H1 (cell line): Measurements from ENCODE around the gene DBX2. TPM values are rescaled to one million over a fixed set of nuclear protein-coding genes. Genes with fewer than 3 reads are reported as not detected.
A peak's percentile ranks its signal among the peaks of the same experiment; 100 is the strongest.

Experiments used
- CTCF ChIA-PET: fragments of 300-600 bp; sonication (Branson Sonifier 250); formaldehyde crosslinking; loops from one replicate; lab custom pipeline; 2021; ENCODE audit not compliant: partially characterized antibody; lab: Charles Lee
- POLR2A ChIA-PET: fragments of 300-600 bp; sonication (Branson Sonifier 250); formaldehyde crosslinking; loops from one replicate; lab custom pipeline; 2021; ENCODE audit warnings: inconsistent platforms; ENCODE audit not compliant: partially characterized antibody; lab: Charles Lee
- DNase-seq, 2 experiments: peaks; one replicate each; pipeline versions ENCODE4 v3.0.0 to v3.0.0-alpha.2; 2010 to 2022; ENCODE audit warnings: low spot score in 2 of 2, low read depth in 1 of 2, mixed read lengths in 1 of 2
- FAIRE-seq: peaks from 2 replicates; lab custom pipeline; 2011; peaks lifted over from hg19 to GRCh38; lab: Jason Lieb, UNC
- H2AFZ ChIP-seq: 2 replicates; pipeline ENCODE4 v1.8.1; 2012; ENCODE audit warnings: low read length, inconsistent platforms
- H2AK5ac ChIP-seq: 2 replicates; pipeline ENCODE4 v1.6.1; 2013; ENCODE audit warnings: low read depth, low read length
- H2BK120ac ChIP-seq: replicated peaks from 2 replicates; pipeline ENCODE3; 2013; ENCODE audit warnings: low read depth, low read length, inconsistent platforms
- H2BK12ac ChIP-seq: 2 replicates; pipeline ENCODE4 v1.6.1; 2013; ENCODE audit warnings: low read depth, low read length
- H2BK15ac ChIP-seq: 2 replicates; pipeline ENCODE4 v1.6.1; 2013; ENCODE audit warnings: low read length
- H2BK20ac ChIP-seq: 2 replicates; pipeline ENCODE4 v1.6.1; 2013; ENCODE audit warnings: low read length
- H2BK5ac ChIP-seq: 2 replicates; pipeline ENCODE4 v1.6.1; 2013; ENCODE audit warnings: low read depth, low read length
- H3K14ac ChIP-seq: 2 replicates; pipeline ENCODE4 v1.6.1; 2013; ENCODE audit warnings: inconsistent platforms; ENCODE audit not compliant: insufficient read length
- H3K18ac ChIP-seq: 2 replicates; pipeline ENCODE4 v1.6.1; 2013; ENCODE audit warnings: low read length; ENCODE audit errors: extremely low read depth
- H3K23ac ChIP-seq: 2 replicates; pipeline ENCODE4 v1.6.1; 2013; ENCODE audit warnings: inconsistent platforms; ENCODE audit not compliant: insufficient read length
- H3K23me2 ChIP-seq: 2 replicates; pipeline ENCODE4 v1.6.1; 2013; ENCODE audit warnings: low read depth, low read length
- H3K27ac ChIP-seq: 2 replicates; pipeline ENCODE4 v1.6.1; 2011; ENCODE audit warnings: low read depth, low read length, inconsistent platforms
- H3K27me3 ChIP-seq, 4 experiments: replicated peaks in 1 of 4; 1 replicate in 1 of 4; 2 replicates in 3 of 4; pipeline versions ENCODE4 v1.6.1 to v1.8.1; 2011 to 2013; ENCODE audit warnings: low read length in 3 of 4, mild to moderate bottlenecking in 3 of 4, inconsistent platforms in 2 of 4, mixed read lengths in 2 of 4, moderate library complexity in 1 of 4; ENCODE audit not compliant: control insufficient read depth in 3 of 4, insufficient read depth in 3 of 4; ENCODE audit errors: extremely low read depth in 1 of 4
- H3K36me3 ChIP-seq, 4 experiments: 2 replicates each; pipeline versions ENCODE4 v1.6.1 to v1.8.1; 2011 to 2013; ENCODE audit warnings: mild to moderate bottlenecking in 4 of 4, low read length in 3 of 4, moderate library complexity in 2 of 4, control low read depth in 1 of 4, inconsistent platforms in 1 of 4; ENCODE audit not compliant: insufficient read depth in 4 of 4, control insufficient read depth in 2 of 4
- H3K4ac ChIP-seq: replicated peaks from 2 replicates; pipeline ENCODE3; 2013; ENCODE audit warnings: low read length, low read depth, mixed read lengths, inconsistent platforms; ENCODE audit not compliant: insufficient read length
- H3K4me1 ChIP-seq, 4 experiments: replicated peaks in 1 of 4; 1 replicate in 1 of 4; 2 replicates in 3 of 4; pipeline versions ENCODE4 v1.6.1 to v1.8.1; 2011 to 2013; ENCODE audit warnings: low read length in 3 of 4, inconsistent platforms in 2 of 4, mixed read lengths in 1 of 4; ENCODE audit not compliant: insufficient read depth in 4 of 4, control insufficient read depth in 3 of 4
- H3K4me2 ChIP-seq, 2 experiments: 2 replicates each; pipeline versions ENCODE4 v1.6.1 to v1.8.1; 2011 to 2013; ENCODE audit warnings: low read depth in 2 of 2, low read length in 2 of 2, control low read depth in 1 of 2, inconsistent platforms in 1 of 2, mild to moderate bottlenecking in 1 of 2; ENCODE audit not compliant: insufficient read depth in 1 of 2
- H3K4me3 ChIP-seq, 4 experiments: fragments of 200-600, 300-600 bp in 1 of 4; sonication (generic), shearing (Covaris generic), sonication (Bioruptor Twin) in 1 of 4; 2 replicates each; pipeline versions ENCODE4 v1.5.1 to v1.8.1; 2011 to 2016; ENCODE audit warnings: low read length in 4 of 4, low read depth in 3 of 4, control low read depth in 2 of 4, inconsistent platforms in 2 of 4, mild to moderate bottlenecking in 2 of 4, mixed read lengths in 1 of 4, moderate library complexity in 1 of 4; ENCODE audit not compliant: insufficient read depth in 2 of 4; ENCODE audit errors: extremely low read depth in 1 of 4
- H3K56ac ChIP-seq: replicated peaks from 2 replicates; pipeline ENCODE3; 2013; ENCODE audit warnings: low read depth, mild to moderate bottlenecking, mixed read lengths, low read length, inconsistent platforms; ENCODE audit not compliant: insufficient read length
- H3K79me1 ChIP-seq: 2 replicates; pipeline ENCODE4 v1.6.1; 2013; ENCODE audit warnings: low read depth, low read length, control low read depth
- H3K79me2 ChIP-seq, 2 experiments: 2 replicates each; pipeline versions ENCODE4 v1.6.1 to v1.8.1; 2012 to 2013; ENCODE audit warnings: low read length in 2 of 2, mild to moderate bottlenecking in 2 of 2, inconsistent platforms in 1 of 2; ENCODE audit not compliant: insufficient read depth in 2 of 2, control insufficient read depth in 1 of 2
- H3K9ac ChIP-seq, 4 experiments: replicated peaks in 1 of 4; 1 replicate in 1 of 4; 2 replicates in 3 of 4; pipeline versions ENCODE4 v1.6.1 to v1.8.1; 2011 to 2013; ENCODE audit warnings: low read depth in 3 of 4, low read length in 3 of 4, control low read depth in 2 of 4, mild to moderate bottlenecking in 2 of 4, moderate library complexity in 2 of 4, inconsistent platforms in 1 of 4; ENCODE audit errors: extremely low read depth in 1 of 4
- H3K9me3 ChIP-seq, 2 experiments: 2 replicates each; pipeline versions ENCODE4 v1.6.1 to v1.8.1; 2012 to 2013; ENCODE audit warnings: mild to moderate bottlenecking in 2 of 2, moderate library complexity in 2 of 2, control low read depth in 1 of 2, inconsistent platforms in 1 of 2, low read depth in 1 of 2, low read length in 1 of 2, mixed read lengths in 1 of 2; ENCODE audit not compliant: insufficient read depth in 2 of 2
- H4K20me1 ChIP-seq, 2 experiments: replicated peaks in 1 of 2; 2 replicates each; pipeline versions ENCODE3 to v1.8.1; 2011 to 2013; ENCODE audit warnings: inconsistent platforms in 2 of 2, low read length in 2 of 2, mild to moderate bottlenecking in 1 of 2; ENCODE audit not compliant: insufficient read depth in 2 of 2, control insufficient read depth in 1 of 2
- H4K5ac ChIP-seq: 2 replicates; pipeline ENCODE4 v1.6.1; 2013; ENCODE audit warnings: low read length, low read depth, mixed read lengths, inconsistent platforms; ENCODE audit not compliant: insufficient read length
- H4K8ac ChIP-seq: 2 replicates; pipeline ENCODE4 v1.8.0; 2013; ENCODE audit warnings: mild to moderate bottlenecking, moderate library complexity, low read length, inconsistent platforms; ENCODE audit not compliant: insufficient read depth; ENCODE audit errors: extremely low read depth
- H4K91ac ChIP-seq: replicated peaks from 2 replicates; pipeline ENCODE3; 2013; ENCODE audit warnings: low read length, mixed read lengths, inconsistent platforms; ENCODE audit not compliant: insufficient read length
- CTCF ChIP-seq, 3 experiments: IDR thresholded peaks; 1 replicate in 2 of 3; 2 replicates in 1 of 3; pipeline versions ENCODE4 v1.5.1 to v1.6.1; 2011; ENCODE audit warnings: low read length in 3 of 3, mild to moderate bottlenecking in 3 of 3, inconsistent platforms in 2 of 3, low read depth in 1 of 3, moderate library complexity in 1 of 3; ENCODE audit not compliant: insufficient read depth in 1 of 3; ENCODE audit errors: control extremely low read depth in 1 of 3
- KDM4A ChIP-seq: IDR thresholded peaks from one replicate; pipeline ENCODE4 v1.7.1; 2012; ENCODE audit warnings: low read depth, mild to moderate bottlenecking, moderate library complexity, low read length, inconsistent platforms; ENCODE audit not compliant: severe bottlenecking
- KDM5A ChIP-seq: fragments of 200-600 bp; IDR thresholded peaks from 2 replicates; pipeline ENCODE4 v1.7.1; 2012; ENCODE audit warnings: mild to moderate bottlenecking, low read length, inconsistent platforms, mixed read lengths
- SIRT6 ChIP-seq: IDR thresholded peaks from one replicate; pipeline ENCODE4 v1.7.1; 2012; ENCODE audit warnings: low read length, inconsistent platforms
- SUZ12 ChIP-seq: fragments of 200-600 bp; sonication (generic); IDR thresholded peaks from 2 replicates; pipeline ENCODE4 v1.6.1; 2012; ENCODE audit warnings: mild to moderate bottlenecking, inconsistent platforms, low read length, moderate library complexity, mixed read lengths
- WGBS, 2 experiments: shearing (Covaris generic) in 1 of 2; methylation state at CpG; one replicate each; pipeline versions ENCODE4 v1.1.6 to v1.1.7; 2013 to 2015; ENCODE audit warnings: low lambda C conversion rate in 2 of 2, mixed read lengths in 2 of 2, inconsistent platforms in 1 of 2, low coverage in 1 of 2, missing lambda C conversion rate in 1 of 2; ENCODE audit not compliant: insufficient replicate concordance in 2 of 2, insufficient coverage in 1 of 2, insufficient read length in 1 of 2; ENCODE audit errors: extremely low coverage in 1 of 2, missing lambda C conversion rate in 1 of 2; 5-methylcytosine and 5-hydroxymethylcytosine counted together
- long read RNA-seq, 2 experiments: library from RNA in 1 of 2; library from capped mRNA in 1 of 2; stranded (forward); transcript quantifications; one replicate each; pipeline ENCODE4 v2.0.0, GENCODE V29; 2021; ENCODE audit warnings: inconsistent platforms in 1 of 2
- polyA minus RNA-seq, 3 experiments: library from RNA; depleted of rRNA, polyadenylated mRNA; stranded (reverse); fragments of >200 nt; gene quantifications; 1 replicate in 2 of 3; 2 replicates in 1 of 3; pipeline ENCODE4 v1.2.3, GENCODE V29; 2011
- polyA plus RNA-seq, 7 experiments: library from polyadenylated mRNA; depleted of rRNA in 3 of 7; stranded (reverse) in 5 of 7; unstranded in 2 of 7; fragments of >200 nt in 5 of 7; fragments of 200-250 nt in 2 of 7; gene quantifications; 1 replicate in 5 of 7; 2 replicates in 1 of 7; 4 replicates in 1 of 7; pipeline versions ENCODE4 v1.2.1 to v1.2.3, GENCODE V29; 2011 to 2013; ENCODE audit warnings: missing spikeins in 2 of 7, mixed read lengths in 2 of 7
- total RNA-seq: library from RNA; stranded (reverse); fragmentation: NEBNext Ultra II Directional; extraction: Animal tissue kit (Norgen Biotek cat#: 25700); gene quantifications from 2 replicates; pipeline ENCODE4 v1.2.1, GENCODE V29; 2021

The DBX2 gene
- total RNA-seq (not detected in 2 replicates), polyA plus RNA-seq (2011; rRNA removed) (0.05 and 0.06 TPM in 2 replicates), polyA minus RNA-seq (2011; rRNA and poly(A)+ RNA removed) (0.07 TPM in 1 of 2 replicates, not detected in the other)
- polyA plus RNA-seq (2011; cell fraction: cytosol; rRNA removed): 0.06 TPM
- 0.04 TPM for polyA plus RNA-seq (2011; cell fraction: nucleus; rRNA removed)
- 0.05 to 0.15 TPM (median 0.10 TPM) in 4 replicates for polyA plus RNA-seq (2012, experiment 1 of 2)
- polyA plus RNA-seq (2012, experiment 2 of 2): not detected
- polyA plus RNA-seq (2013, experiment 1 of 2): 0.14 TPM
- 0.13 TPM for polyA plus RNA-seq (2013, experiment 2 of 2)
- polyA minus RNA-seq (2011; cell fraction: cytosol; rRNA and poly(A)+ RNA removed): not detected
- polyA minus RNA-seq (2011; cell fraction: nucleus; rRNA and poly(A)+ RNA removed): 0.20 TPM
- long read RNA-seq, experiment 1, partial matches to known transcripts: 0 of 1 reads
- long read RNA-seq, experiment 1, other reads (novel, unspliced or antisense): 0 of 1 reads
- long read RNA-seq, experiment 2: 0 reads

GRCh38 chr12:45050751-45051571, at the start of gene DBX2:
Gene DBX2, minus strand, starts transcription at chr12:45051099. Its CDS starts 172 bp downstream, at chr12:45050927.
- 0 out of 7 replicates have a peak, but pooled peaks cover 0 to 2% (median 0%) of the 10 kb centered on the region in 4 experiments for H3K4me1 ChIP-seq
- peaks cover 15% of the 10 kb centered on the region; the same call in 1 of the 2 replicates for H3K23me2 ChIP-seq
- H4K91ac ChIP-seq: no peak within 1 kb of the TSS
- H3K9me3 ChIP-seq: no peaks in the 10 kb centered on the region; a peak in 1 of 4 replicates
- ChIA-PET CTCF (interaction anchor here (1.0 to 1.4 kb wide), 4 partner anchors 22 to 101 kb away, joined by 3 to 6 read pairs (median 4); no protein-coding TSS in a partner anchor), POLR2A (interaction anchor here (0.8 to 1.4 kb wide), 3 partner anchors 25 to 1218 kb away, joined by 3 to 4 read pairs (median 3); partner anchors contain the start of gene SLC38A1)
- H4K8ac ChIP-seq: no peak within 1 kb of the TSS
- no peak within 1 kb of the TSS for H2AK5ac ChIP-seq
- no peak within 1 kb of the TSS for H4K5ac ChIP-seq
- no peaks in the 10 kb centered on the region for H3K36me3 ChIP-seq
- H2BK12ac ChIP-seq: no peak within 1 kb of the TSS; the same call in 1 of the 2 replicates
- peaks cover 3 to 40% (median 28%) of the 10 kb centered on the region in 4 experiments for H3K27me3 ChIP-seq
- H3K4ac ChIP-seq: no peak within 1 kb of the TSS
- 2% methylated on average over 62 of the region's 77 CpGs; no CpG with 5 or more reads in 1 of the 2 experiments for WGBS, 2 experiments
- no peak within 1 kb of the TSS for H3K23ac ChIP-seq
- no peak within 1 kb of the TSS for H2BK120ac ChIP-seq
- no peak for FAIRE-seq
- no peak within 1 kb of the TSS for H3K27ac ChIP-seq
- DNase-seq: peak in 1 of 2 experiments; percentile 54
- H2BK20ac ChIP-seq: no peak within 1 kb of the TSS
- no peak within 1 kb of the TSS for H3K14ac ChIP-seq
- peak within 1 kb of the TSS; percentile 75; the same call in 1 of the 2 replicates for H2AFZ ChIP-seq
- H3K79me1 ChIP-seq: no peaks in the 10 kb centered on the region
- H4K20me1 ChIP-seq: no peaks in the 10 kb centered on the region
- no peak within 1 kb of the TSS for H3K56ac ChIP-seq
- peak within 1 kb of the TSS; percentile 58 to 83 (median 64) for H3K4me3 ChIP-seq
- no peak within 1 kb of the TSS for H2BK15ac ChIP-seq
- peak within 1 kb of the TSS in 1 of 4 experiments; percentile 54; a peak in 2 of 7 replicates for H3K9ac ChIP-seq
- H2BK5ac ChIP-seq: no peak within 1 kb of the TSS
- no peaks in the 10 kb centered on the region for H3K79me2 ChIP-seq
- peak within 1 kb of the TSS; percentile 93 to 99 for H3K4me2 ChIP-seq
- H3K18ac ChIP-seq: peak within 1 kb of the TSS; percentile 32
- TF ChIP-seq SIRT6: no peak
- no peak for TF ChIP-seq KDM5A
- peak; percentile 82 for TF ChIP-seq KDM4A
- TF ChIP-seq CTCF (IDR thresholded peaks at IDR 0.05; ENCODE audit: control extremely low read depth in 1 of 3, insufficient read depth in 1 of 3, low read depth in 1 of 3, low read length in 3 of 3): no peak
- peak; percentile 65; the same call in 1 of the 2 replicates for TF ChIP-seq SUZ12
